Measurements from ENCODE around the gene HOXD10. TPM values are rescaled to one million over a fixed set of nuclear protein-coding genes. Genes with fewer than 3 reads are reported as not detected.

HOXD10 gene
- total and polyA plus RNA-seq, 9 of the 15 experiments (the other 6 are each of a cell fraction or from before 2014, with no cell fraction given) = not detected

DNA sequence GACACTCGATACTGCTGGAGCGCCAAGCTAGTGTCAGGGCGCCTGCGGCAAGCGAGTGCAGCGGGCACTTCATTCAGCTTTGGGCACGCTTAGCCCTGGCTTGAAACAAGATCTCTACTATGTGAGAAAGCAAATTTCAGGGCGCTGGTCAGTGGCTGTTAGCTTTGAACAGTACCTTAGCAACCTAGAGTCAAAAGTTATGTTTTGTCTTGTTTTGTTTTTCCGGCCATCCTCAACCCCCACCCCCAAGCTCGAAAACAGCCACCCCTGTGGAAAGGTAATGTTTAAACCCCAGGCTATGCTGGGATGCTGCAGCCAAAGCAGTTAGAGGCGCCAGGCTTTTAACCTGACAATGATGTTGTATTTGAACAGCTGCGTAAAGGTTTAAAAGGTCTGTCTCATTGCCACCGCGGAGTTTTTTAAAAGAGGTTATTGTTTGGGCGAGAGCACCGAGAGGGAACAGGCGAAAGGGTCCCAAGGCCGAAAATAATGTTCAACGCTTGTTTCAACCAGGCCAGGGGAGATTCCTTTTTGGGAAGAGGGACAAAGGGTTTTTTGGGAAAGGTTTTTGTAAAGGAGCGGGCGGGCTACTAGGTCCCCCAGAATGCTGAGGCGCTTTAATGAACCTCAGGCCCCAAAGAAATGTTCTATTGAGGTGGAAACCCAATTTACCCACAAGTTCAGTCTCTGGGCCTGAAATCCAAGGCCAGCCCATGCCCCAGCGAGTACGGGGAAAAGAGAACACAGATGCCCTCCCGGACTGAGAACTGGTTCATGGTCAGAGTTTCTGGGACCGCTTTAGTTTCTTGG is 2.3 kb upstream of the HOXD10 start:
- intact Hi-C loops (cut with micrococcal nuclease) (no loop called here), in situ Hi-C loops (cut with MboI) (no loop called here)
- H3K27ac ChIP-seq (ENCODE audit: extremely low read depth, low read depth, low read length) = no peak overlapping the region
- no peaks in the 10 kb centered on the region for H3K36me3 ChIP-seq (ENCODE audit: control insufficient read depth, insufficient read depth, low read length)
- no peaks in the 10 kb centered on the region for H3K9me1 ChIP-seq (ENCODE audit: control insufficient read depth, insufficient read depth, low read length)
- H4K20me1 ChIP-seq (replicated peaks; ENCODE audit: control insufficient read depth, insufficient read depth, low read length) = no peaks in the 10 kb centered on the region; the same call in 1 of the 2 replicates
- peaks cover 64 to 74% of the 10 kb centered on the region in 2 experiments for H3K27me3 ChIP-seq (ENCODE audit: control insufficient read depth in 2 of 2, insufficient read depth in 2 of 2, low read length in 2 of 2)
- DNase-seq (ENCODE audit: extremely low read depth in 1 of 4, low spot score in 3 of 4) (no peak), FAIRE-seq (no peak), ATAC-seq (no peak)
- no peak overlapping the region for H3K4me2 ChIP-seq (ENCODE audit: insufficient read depth, low read length)
- POLR2A ChIA-PET = interaction anchor here (0.5 kb wide), 1 partner anchor 11 kb away, joined by 3 read pairs; no protein-coding TSS in a partner anchor
- H3K9ac ChIP-seq (ENCODE audit: insufficient read depth in 1 of 2, low read depth in 2 of 2, low read length in 2 of 2) = no peak overlapping the region
- H3K4me3 ChIP-seq = no peak overlapping the region
- H3K79me2 ChIP-seq (ENCODE audit: control insufficient read depth, insufficient read depth, low read length) = no peaks in the 10 kb centered on the region
- 2% methylated on average over 26 of the region's 26 CpGs for WGBS (ENCODE audit: insufficient coverage, low coverage, missing lambda C conversion rate)
- no peaks in the 10 kb centered on the region for H3K9me3 ChIP-seq (replicated peaks; ENCODE audit: control insufficient read depth, insufficient read depth, low read depth, low read length)
- no peak overlapping the region for H2AFZ ChIP-seq (ENCODE audit: low read depth, low read length)
- TF ChIP-seq KHSRP (IDR thresholded peaks at IDR 0.05) (no peak), POLR3G (IDR thresholded peaks at IDR 0.05; ENCODE audit: extremely low read depth, insufficient read length, insufficient replicate concordance) (no peak), ZKSCAN8 (CRISPR knock-in tag; IDR thresholded peaks at IDR 0.05) (no peak), POLR2G (IDR thresholded peaks at IDR 0.05; ENCODE audit: low read depth, low read length) (no peak)
- TF ChIP-seq, protein P1, sequence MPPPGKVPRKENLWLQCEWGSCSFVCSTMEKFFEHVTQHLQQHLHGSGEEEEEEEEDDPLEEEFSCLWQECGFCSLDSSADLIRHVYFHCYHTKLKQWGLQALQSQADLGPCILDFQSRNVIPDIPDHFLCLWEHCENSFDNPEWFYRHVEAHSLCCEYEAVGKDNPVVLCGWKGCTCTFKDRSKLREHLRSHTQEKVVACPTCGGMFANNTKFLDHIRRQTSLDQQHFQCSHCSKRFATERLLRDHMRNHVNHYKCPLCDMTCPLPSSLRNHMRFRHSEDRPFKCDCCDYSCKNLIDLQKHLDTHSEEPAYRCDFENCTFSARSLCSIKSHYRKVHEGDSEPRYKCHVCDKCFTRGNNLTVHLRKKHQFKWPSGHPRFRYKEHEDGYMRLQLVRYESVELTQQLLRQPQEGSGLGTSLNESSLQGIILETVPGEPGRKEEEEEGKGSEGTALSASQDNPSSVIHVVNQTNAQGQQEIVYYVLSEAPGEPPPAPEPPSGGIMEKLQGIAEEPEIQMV (tag; conservative IDR thresholded peaks at IDR 0.05; ENCODE audit: low read depth) = no peak
- BruUV-seq (replicated peaks) = no TSS peak
- H3K4me1 ChIP-seq (replicated peaks in 1 of 2; ENCODE audit: control insufficient read depth in 2 of 2, insufficient read depth in 2 of 2, low read length in 2 of 2) = peaks cover 0 to 19% of the 10 kb centered on the region in 2 experiments; a peak in 1 of 5 replicates
- CTCF ChIA-PET (ENCODE audit: low intra/inter-chr PET ratio) = no interaction called here
